Right hindlimb (tissue), 1 donor: Measurements from ENCODE around the gene HPS1.

Experiments used
- DNase-seq: peaks from one replicate; pipeline ENCODE4 v3.0.0-alpha.2; 2018

The HPS1 gene

GRCh38 chr10:98446661-98447221 is at the start of gene HPS1:
Gene HPS1 (minus strand): TSS chr10:98446935. CDS start chr10:98443240, 3,695 bp downstream.
- DNase-seq: peak; percentile 85

GRCh38 chr10:98492763-98493162 is 46.0 kb upstream of the HPS1 start:
- DNase-seq: no peak

GRCh38 chr10:98489561-98490481 is 43.1 kb upstream of the HPS1 start:
- DNase-seq: no peak

- no peak for DNase-seq
These were observed 42.1 kb upstream of the HPS1 start for GRCh38 chr10:98488669-98489430.

DNA sequence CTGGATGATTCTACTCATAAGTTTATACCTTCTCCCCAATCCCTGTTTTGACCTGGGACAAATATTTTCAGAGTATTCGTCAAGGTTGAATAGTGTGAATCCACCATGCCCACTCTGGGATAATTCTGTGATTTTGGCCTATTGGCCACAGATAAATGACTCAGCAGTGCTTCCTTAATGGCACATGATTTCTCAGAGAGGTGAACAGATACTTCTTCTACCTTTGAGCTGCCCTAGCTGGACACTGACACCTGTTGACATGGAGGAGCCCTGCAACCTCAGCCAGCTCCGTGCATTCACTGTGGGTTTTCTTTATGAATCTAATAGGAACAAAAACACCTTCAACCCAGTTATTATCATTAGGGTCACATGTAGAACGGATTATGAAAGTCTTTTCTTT is 40.9 kb upstream of the HPS1 start:
- DNase-seq: no peak

- DNase-seq: no peak
These were observed 39.7 kb upstream of the HPS1 start for GRCh38 chr10:98486421-98486820.

- no peak for DNase-seq
These were observed 39.2 kb upstream of the HPS1 start for GRCh38 chr10:98485959-98486358.

DNA sequence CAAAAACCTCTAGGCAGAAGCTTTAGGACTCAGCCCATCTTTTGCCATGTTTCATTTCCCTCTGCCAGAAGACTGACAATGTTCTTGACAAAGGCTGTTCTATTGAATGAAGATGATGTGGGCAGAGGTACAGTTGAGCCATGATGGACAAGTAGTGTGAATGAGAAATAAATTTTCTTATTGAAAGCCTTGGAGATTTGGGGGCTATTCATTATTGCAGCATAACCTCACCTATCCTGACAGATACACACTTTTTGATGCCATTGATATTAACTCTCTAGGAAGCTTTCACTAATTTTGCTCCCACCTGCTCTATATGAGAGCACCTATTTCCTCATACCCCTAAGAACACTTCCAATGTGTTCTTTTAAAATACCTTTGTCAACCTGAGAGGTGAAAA is 36.9 kb upstream of the HPS1 start:
- DNase-seq: no peak

- no peak for DNase-seq
These were observed 35.4 kb upstream of the HPS1 start for GRCh38 chr10:98482096-98482495.

DNA sequence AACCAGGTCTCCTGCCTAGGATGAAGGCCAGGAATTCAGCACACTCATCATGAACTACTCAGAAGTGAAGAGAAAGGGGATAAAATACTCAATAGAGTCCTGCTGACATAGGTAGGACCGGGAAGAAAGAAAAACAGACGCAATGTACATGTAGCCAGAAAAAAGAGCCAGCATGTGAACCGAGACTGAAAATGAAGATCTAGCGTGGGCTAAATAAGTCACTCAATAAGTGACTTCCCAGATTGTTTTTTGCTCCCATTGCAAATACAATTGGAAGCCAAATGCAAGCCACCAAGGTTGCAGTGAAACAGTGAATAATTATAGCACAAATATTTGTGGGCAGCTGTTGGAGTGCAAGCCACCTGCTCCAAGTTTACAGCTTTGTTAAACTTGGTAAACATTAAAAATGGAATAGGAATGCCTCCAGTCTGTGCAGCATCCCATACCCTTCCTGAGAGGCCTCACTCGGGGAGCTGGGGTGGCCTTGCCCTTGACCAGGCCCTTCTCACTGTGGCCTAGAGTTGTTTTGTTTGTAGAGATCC is 34.7 kb upstream of the HPS1 start:
- no peak for DNase-seq

- DNase-seq: no peak
These were observed 31.9 kb upstream of the HPS1 start for GRCh38 chr10:98478430-98479222.

DNA sequence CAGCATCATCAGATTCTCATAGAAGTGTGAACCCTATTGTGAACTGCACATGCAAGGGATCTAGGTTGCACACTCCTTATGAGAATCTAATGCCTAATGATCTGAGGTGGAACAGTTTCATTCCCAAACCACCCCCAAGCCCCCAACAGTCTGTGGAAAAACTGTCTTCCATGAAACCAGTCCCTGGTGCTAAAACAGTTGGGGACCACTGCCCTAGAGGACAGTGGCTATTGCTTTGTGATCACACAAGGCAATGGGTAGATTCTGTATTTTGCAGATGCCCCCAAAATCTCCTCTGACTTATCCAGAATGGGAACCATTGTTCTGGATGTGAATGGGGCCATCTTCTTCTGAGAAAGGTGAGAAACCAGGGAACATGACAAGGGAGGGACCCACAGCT is 31.1 kb upstream of the HPS1 start:
- no peak for DNase-seq

DNA sequence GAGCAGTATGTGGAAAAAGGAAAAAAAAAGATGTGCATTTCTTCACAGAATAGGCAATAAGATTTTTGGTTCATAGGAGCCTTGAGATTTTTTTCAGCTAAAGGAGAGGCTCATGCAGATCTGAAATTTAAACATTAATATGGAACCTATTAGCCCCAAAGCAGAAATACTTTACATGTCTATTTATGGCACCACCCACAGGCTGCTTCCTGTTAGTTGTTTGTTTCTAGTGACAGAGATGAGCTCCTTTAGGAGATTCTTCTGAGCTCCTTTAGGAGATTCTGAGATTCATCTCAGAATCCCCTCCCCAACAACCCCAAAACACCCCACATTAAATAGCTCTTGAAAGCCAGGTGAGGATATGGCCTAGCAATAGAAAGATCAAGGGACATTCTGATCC is 27.9 kb upstream of the HPS1 start:
- no peak for DNase-seq

- DNase-seq: no peak
These were observed 25.5 kb upstream of the HPS1 start for GRCh38 chr10:98472196-98472595.

DNA sequence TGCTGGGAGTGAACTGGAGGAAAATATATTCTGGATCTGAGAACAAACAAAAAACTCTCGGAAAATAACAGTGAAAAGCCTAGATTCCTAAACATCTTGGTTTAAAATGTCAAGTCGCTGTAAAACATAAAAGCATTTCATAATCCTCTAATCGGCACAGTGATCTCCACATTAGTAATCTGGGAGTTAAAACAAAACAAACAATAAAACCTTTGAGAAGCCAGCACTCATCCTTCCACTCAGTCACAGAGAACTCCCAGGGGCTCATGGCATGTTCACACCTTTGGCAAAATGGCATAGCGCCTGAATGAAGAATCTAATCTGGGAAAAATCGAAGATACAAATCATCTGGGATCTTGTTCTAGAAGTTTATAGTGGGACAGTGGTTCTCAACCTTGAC is 24.1 kb upstream of the HPS1 start:
- DNase-seq: no peak

- no peak for DNase-seq
These were observed 22.5 kb upstream of the HPS1 start for GRCh38 chr10:98469001-98469931.

DNA sequence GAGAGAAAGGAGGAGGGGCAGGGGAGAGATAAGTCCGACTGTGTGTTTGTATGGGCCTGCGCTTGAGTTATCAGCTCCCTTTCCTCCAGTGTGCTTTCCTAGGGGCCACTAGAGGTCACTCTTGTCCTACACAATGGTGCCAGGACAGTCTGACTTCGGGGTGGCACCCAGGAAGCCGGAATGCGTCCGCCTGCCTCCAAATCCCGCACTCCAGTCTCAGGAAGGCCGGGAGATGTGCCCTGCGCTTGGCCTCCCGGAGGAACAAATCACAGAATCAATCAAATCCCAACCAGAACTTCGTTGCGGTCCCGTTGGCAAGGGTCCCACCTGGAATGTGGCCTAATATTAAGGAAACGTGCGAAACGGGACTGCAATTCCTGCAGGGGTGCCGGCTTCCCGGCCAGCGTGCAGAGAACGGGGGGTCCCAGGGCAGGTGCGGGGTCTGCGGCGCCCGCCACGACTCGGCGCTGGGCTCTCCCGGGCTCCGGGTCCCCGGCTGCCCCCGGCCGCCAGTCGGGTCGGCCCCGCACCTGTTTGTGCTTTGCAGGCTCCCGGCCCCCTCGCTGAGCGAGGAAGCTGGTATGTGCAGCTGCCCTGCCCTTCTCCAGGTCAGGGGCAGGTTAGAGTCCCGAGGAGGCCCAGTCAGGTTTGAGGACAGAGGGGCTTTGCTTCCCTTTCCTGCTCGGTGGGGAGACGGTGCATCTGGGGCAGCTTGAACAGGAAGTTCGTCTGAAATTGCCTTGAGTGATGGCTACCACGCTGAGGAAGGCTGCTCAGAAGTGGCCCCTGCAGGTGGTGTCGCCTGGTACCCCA is 21.0 kb upstream of the HPS1 start:
- DNase-seq: peak; percentile 76

GRCh38 chr10:98466861-98467505 is 20.2 kb upstream of the HPS1 start:
- no peak for DNase-seq

GRCh38 chr10:98465866-98466265 is 19.1 kb upstream of the HPS1 start:
- DNase-seq: no peak
